OCI-LY1 (cell line): ENCODE measurements around the gene PLA2G6.

ENCODE experiments used
- EZH2 ChIP-seq: fragments of 200-600 bp; sonication (generic), shearing (Covaris generic); IDR thresholded peaks from 2 replicates; pipeline ENCODE4 v1.8.0; 2017; ENCODE audit warnings: borderline replicate concordance, mixed run types, mild to moderate bottlenecking, antibody characterized with exemption, low read length, moderate library complexity, mixed read lengths
- TF ChIP-seq, protein P1 (sequence below): fragments of 200-600 bp; sonication (generic), shearing (Covaris generic); IDR thresholded peaks from 2 replicates; pipeline ENCODE4 v1.5.1; 2017; ENCODE audit warnings: mild to moderate bottlenecking, antibody characterized with exemption, low read length, moderate library complexity, mixed read lengths

DNA sequence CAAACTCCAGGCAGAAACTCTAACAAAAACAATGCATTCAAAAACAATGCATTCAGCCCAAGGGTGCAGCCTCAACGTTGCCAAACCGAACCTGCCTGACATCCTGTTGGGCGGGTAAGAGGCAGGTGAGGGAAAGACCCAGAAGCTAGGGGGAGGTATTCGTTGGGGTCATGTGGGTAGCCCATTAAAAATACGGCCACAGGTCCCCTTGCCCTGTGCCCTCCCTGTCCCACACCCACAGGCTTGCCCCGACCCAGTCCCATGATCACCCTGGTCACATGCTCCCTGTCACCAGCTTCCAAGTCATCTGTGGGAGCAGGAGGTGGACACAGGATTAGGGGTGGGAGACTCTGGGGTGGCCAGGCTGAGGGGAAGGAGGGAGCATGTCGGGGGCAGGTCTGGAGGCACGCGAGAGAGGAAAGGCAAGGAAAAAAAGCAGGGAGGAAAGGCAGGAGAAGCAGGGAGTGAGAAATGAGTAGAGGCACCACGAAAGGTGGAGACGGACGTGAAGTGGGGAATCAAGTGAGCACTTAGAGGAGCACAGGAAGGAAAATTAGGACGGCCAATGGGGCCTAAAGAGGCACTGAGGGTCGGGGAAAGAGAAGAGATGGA lies 683 bp downstream of the PLA2G6 start:
- TF ChIP-seq, protein P1, sequence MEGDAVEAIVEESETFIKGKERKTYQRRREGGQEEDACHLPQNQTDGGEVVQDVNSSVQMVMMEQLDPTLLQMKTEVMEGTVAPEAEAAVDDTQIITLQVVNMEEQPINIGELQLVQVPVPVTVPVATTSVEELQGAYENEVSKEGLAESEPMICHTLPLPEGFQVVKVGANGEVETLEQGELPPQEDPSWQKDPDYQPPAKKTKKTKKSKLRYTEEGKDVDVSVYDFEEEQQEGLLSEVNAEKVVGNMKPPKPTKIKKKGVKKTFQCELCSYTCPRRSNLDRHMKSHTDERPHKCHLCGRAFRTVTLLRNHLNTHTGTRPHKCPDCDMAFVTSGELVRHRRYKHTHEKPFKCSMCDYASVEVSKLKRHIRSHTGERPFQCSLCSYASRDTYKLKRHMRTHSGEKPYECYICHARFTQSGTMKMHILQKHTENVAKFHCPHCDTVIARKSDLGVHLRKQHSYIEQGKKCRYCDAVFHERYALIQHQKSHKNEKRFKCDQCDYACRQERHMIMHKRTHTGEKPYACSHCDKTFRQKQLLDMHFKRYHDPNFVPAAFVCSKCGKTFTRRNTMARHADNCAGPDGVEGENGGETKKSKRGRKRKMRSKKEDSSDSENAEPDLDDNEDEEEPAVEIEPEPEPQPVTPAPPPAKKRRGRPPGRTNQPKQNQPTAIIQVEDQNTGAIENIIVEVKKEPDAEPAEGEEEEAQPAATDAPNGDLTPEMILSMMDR, result no peak
- no peak for TF ChIP-seq EZH2
